Cardiac muscle cell (in vitro differentiated cells and primary cell): ENCODE results near the gene ZNF514. TPM values are rescaled to one million over a fixed set of nuclear protein-coding genes. Genes with fewer than 3 reads are reported as not detected.
A peak's percentile ranks its signal among the peaks of the same experiment; 100 is the strongest.
"Not testable (repeated sequence)": the region's sequence is repeated elsewhere in the genome, so short reads cannot be mapped to it uniquely, and the experiment has no call there.

Experiments
- DNase-seq, 2 donors: peaks; one replicate each; pipeline versions ENCODE4 v3.0.0 to v3.0.0-alpha.2; 2010 to 2017; ENCODE audit warnings: low read depth in 1 of 2, low spot score in 1 of 2
- H3K27ac ChIP-seq: fragments of 200-600 bp; sonication (generic); 2 replicates; pipeline ENCODE4 v1.5.1; 2016
- H3K27me3 ChIP-seq: fragments of 200-600 bp; sonication (generic); 2 replicates; pipeline ENCODE4 v1.6.0; 2016; ENCODE audit warnings: control low read depth
- H3K36me3 ChIP-seq: fragments of 200-600 bp; sonication (generic); 2 replicates; pipeline ENCODE4 v1.5.1; 2016; ENCODE audit warnings: control low read depth
- H3K4me1 ChIP-seq: fragments of 200-600 bp; sonication (generic); 2 replicates; pipeline ENCODE4 v1.8.1; 2017; ENCODE audit warnings: low read depth, mild to moderate bottlenecking, mixed run types
- H3K4me3 ChIP-seq: fragments of 200-600 bp; sonication (generic); 2 replicates; pipeline ENCODE4 v1.5.1; 2016; ENCODE audit warnings: mild to moderate bottlenecking
- H3K9me3 ChIP-seq: fragments of 200-600 bp; sonication (generic); 2 replicates; pipeline ENCODE4 v1.5.1; 2017; ENCODE audit warnings: low read depth, mild to moderate bottlenecking, control low read depth
- polyA plus RNA-seq: library from polyadenylated mRNA; unstranded; fragments of >200 nt; fragmentation: Nextera tagmentation; extraction: Ambion mirVana; gene quantifications from 2 replicates; pipeline ENCODE4 v1.2.1, GENCODE V29; 2016
- total RNA-seq: library from RNA; depleted of rRNA; stranded (reverse); fragments of >200 nt; gene quantifications from 2 replicates; pipeline ENCODE4 v1.2.3, GENCODE V29; 2016
- TF ChIP-seq, protein P1 (sequence below): IDR thresholded peaks from 2 replicates; pipeline ENCODE4 v1.5.1; 2012; ENCODE audit warnings: low read depth, mild to moderate bottlenecking, low read length

Gene ZNF514
- total and polyA plus RNA-seq, 2 experiments from 2014 or later, result 18.4 to 21.7 TPM

DNA sequence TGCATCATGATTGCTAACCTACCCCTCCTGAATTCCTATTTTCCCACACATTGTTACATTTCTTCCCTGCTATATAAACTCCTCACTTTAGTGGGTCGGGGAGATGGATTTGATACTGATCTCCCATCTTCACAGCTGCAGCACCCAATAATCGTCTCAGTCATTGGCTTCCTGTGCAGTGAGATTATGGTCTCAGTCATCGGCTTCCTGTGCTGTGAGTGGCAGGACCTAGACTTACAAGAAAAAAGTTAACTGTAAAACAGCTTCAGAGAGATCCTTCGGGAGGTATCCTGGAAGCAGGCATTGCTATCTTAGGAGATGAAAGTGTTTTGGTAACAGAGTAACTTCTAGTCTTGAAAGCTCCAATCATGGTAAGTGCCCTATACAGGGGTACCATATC is 44.3 kb upstream of the ZNF514 start:
- Histone ChIP-seq H3K4me3 (no peak overlapping the region), H3K9me3 (no peaks in the 10 kb centered on the region), H3K27ac (no peak overlapping the region), H3K27me3 (no peaks in the 10 kb centered on the region), H3K36me3 (no peaks in the 10 kb centered on the region), H3K4me1 (peaks cover 9% of the 10 kb centered on the region)
- TF ChIP-seq, protein P1, sequence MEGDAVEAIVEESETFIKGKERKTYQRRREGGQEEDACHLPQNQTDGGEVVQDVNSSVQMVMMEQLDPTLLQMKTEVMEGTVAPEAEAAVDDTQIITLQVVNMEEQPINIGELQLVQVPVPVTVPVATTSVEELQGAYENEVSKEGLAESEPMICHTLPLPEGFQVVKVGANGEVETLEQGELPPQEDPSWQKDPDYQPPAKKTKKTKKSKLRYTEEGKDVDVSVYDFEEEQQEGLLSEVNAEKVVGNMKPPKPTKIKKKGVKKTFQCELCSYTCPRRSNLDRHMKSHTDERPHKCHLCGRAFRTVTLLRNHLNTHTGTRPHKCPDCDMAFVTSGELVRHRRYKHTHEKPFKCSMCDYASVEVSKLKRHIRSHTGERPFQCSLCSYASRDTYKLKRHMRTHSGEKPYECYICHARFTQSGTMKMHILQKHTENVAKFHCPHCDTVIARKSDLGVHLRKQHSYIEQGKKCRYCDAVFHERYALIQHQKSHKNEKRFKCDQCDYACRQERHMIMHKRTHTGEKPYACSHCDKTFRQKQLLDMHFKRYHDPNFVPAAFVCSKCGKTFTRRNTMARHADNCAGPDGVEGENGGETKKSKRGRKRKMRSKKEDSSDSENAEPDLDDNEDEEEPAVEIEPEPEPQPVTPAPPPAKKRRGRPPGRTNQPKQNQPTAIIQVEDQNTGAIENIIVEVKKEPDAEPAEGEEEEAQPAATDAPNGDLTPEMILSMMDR, result no peak
- DNase-seq, result no peak

DNA sequence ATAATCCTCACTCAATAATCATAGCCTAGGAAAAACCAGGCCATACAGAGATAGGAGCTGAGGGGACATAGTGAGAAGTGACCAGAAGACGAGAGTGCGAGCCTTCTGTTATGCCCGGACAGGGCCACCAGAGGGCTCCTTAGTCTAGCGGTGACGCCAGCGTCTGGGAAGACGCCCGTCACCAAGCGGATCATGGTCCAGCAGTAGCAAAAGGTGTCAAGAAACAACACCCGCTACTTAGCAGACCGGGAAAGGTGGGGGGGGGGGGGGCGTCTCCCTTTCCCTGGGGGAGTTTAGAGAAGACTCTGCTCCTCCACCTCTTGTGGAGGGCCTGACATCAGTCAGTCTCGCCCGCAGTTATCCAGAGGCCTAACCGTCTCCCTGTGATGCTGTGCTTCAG is 33.3 kb upstream of the ZNF514 start:
- peak; percentile 27 to 52 for DNase-seq
- H3K9me3 ChIP-seq, H3K27me3 ChIP-seq, H3K27ac ChIP-seq, H3K4me3 ChIP-seq, H3K4me1 ChIP-seq, H3K36me3 ChIP-seq: not testable (repeated sequence)
- TF ChIP-seq, protein P1, result peak; percentile 44

DNA sequence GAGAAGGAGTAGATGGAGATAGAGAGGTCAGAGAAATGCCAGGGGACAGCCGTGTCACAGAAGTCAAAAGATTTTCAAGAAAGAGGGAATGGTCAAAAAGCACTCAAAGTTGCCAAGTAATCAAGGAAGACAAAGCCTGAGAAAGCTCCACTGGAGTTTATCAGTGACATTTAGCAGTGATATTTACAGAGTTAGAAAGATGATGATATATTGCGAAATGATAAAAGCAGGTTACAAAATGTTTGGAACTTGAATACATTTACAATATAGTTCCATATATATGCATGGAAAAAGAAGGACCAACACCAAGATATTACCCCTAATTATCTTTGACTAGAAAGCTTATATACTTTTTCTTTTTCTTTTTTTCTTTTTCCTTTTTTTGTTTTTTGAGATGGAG is 26.3 kb upstream of the ZNF514 start:
- DNase-seq, result peak in 1 of 2 donors; percentile 2
- H3K4me3 ChIP-seq, result no peak overlapping the region
- no peak overlapping the region for H3K27ac ChIP-seq
- H3K9me3 ChIP-seq, result no peaks in the 10 kb centered on the region
- H3K27me3 ChIP-seq, result peaks cover 2% of the 10 kb centered on the region
- TF ChIP-seq, protein P1, result no peak
- H3K4me1 ChIP-seq, result no peaks in the 10 kb centered on the region
- peaks cover 12% of the 10 kb centered on the region for H3K36me3 ChIP-seq

DNA sequence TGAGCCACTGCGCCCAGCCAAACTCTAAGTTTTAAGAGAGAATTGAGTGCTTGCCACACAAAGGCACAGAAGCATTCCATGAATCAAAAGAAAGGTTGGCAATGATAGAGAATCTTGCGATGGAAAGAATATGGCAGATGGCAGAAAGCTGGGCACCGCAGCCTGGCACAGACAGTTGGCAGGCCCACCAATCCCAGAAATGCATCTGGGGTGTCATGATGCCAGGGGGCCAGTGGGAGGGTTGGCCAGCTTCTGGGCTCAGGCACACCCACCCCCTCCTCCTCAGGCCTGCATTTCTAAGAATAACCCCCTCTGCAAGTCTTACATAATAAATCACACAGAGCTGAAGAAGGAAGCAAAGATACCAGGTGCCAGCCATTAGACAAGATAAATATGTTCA is 25.5 kb upstream of the ZNF514 start:
- DNase-seq, result no peak
- H3K9me3 ChIP-seq, result no peaks in the 10 kb centered on the region
- H3K36me3 ChIP-seq, result peaks cover 18% of the 10 kb centered on the region
- no peaks in the 10 kb centered on the region for H3K4me1 ChIP-seq
- no peak overlapping the region for H3K27ac ChIP-seq
- TF ChIP-seq, protein P1, result no peak
- no peak overlapping the region for H3K4me3 ChIP-seq
- no peaks in the 10 kb centered on the region for H3K27me3 ChIP-seq

DNA sequence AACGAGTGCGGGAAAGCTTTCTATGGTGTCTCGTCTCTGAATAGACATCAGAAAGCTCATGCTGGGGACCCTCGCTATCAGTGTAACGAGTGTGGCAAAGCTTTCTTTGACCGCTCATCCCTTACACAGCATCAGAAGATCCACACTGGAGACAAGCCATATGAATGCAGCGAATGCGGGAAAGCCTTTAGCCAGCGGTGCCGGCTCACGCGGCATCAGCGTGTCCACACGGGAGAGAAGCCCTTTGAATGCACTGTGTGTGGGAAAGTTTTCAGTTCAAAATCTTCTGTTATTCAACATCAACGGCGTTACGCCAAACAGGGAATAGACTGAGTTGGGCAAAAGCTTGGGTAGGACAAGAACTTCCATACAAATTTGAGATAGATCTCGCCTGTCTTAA is 22.1 kb upstream of the ZNF514 start:
- Histone ChIP-seq H3K36me3 (peaks cover 18% of the 10 kb centered on the region), H3K27ac (no peak overlapping the region), H3K4me3 (no peak overlapping the region), H3K4me1 (no peaks in the 10 kb centered on the region), H3K9me3 (no peaks in the 10 kb centered on the region), H3K27me3 (no peaks in the 10 kb centered on the region)
- TF ChIP-seq, protein P1, result no peak
- no peak for DNase-seq

DNA sequence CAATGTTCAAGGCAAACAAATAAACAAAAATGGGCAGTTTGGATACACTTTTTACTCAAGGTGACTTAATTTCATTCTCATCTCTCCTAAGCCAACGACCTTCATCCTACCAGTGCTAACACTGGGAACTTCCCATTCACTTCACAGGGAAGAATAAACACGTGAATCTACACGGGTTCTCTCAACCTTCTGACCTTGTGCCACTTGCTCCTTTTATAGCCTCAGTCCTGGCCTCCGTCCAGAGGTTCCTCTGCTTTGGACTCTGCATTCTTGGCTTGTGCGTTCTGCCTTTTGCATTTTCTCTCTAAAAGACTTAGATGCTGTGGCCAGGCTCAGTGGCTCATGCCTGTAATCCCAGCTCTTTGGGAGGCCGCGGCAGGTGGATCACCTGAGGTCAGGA is 19.8 kb upstream of the ZNF514 start:
- no peaks in the 10 kb centered on the region for H3K9me3 ChIP-seq
- H3K4me1 ChIP-seq, result no peaks in the 10 kb centered on the region
- DNase-seq, result no peak

More for the DNA sequence above, 19.8 kb upstream of the ZNF514 start:
- Histone ChIP-seq H3K36me3 (peaks cover 18% of the 10 kb centered on the region), H3K27ac (no peak overlapping the region), H3K27me3 (no peaks in the 10 kb centered on the region), H3K4me3 (no peak overlapping the region)
- TF ChIP-seq, protein P1, result no peak
